Nephron (organoid): ENCODE measurements around the gene RHOH.

Source experiments
- H3K27ac Mint-ChIP-seq, 3 experiments: 2 replicates each; pipeline ENCODE4 v1.8.0; 2020; ENCODE audit warnings: mixed read lengths in 3 of 3, mild to moderate bottlenecking in 2 of 3, moderate library complexity in 1 of 3
- H3K27me3 Mint-ChIP-seq: 2 replicates; pipeline ENCODE4 v1.8.0; 2021; ENCODE audit warnings: low read depth, mild to moderate bottlenecking, moderate library complexity, mixed read lengths
- H3K36me3 Mint-ChIP-seq: 2 replicates; pipeline ENCODE4 v1.8.0; 2020; ENCODE audit warnings: low read depth, mixed read lengths
- H3K4me1 Mint-ChIP-seq: 2 replicates; pipeline ENCODE4 v1.8.0; 2020; ENCODE audit warnings: mixed read lengths
- H3K4me3 Mint-ChIP-seq, 3 experiments: 2 replicates each; pipeline ENCODE4 v1.8.0; 2020; ENCODE audit warnings: mild to moderate bottlenecking in 3 of 3, mixed read lengths in 3 of 3, moderate library complexity in 2 of 3
- H3K9me3 Mint-ChIP-seq: 2 replicates; pipeline ENCODE4 v1.8.0; 2020; ENCODE audit warnings: mixed read lengths
- CTCF ChIP-seq, 3 experiments: fragments of 200-600 bp; sonication (generic); IDR thresholded peaks; one replicate each; pipeline ENCODE4 v1.5.0; 2021; ENCODE audit warnings: antibody characterized with exemption in 3 of 3; ENCODE audit not compliant: unreplicated experiment in 3 of 3

Gene RHOH

GRCh38 chr4:40210776-40211175 lies 13.9 kb downstream of the RHOH start:
- no peaks in the 10 kb centered on the region for H3K36me3 Mint-ChIP-seq
- TF ChIP-seq CTCF (IDR thresholded peaks at IDR 0.05; ENCODE audit: unreplicated experiment in 3 of 3): no peak
- no peak overlapping the region for H3K4me3 Mint-ChIP-seq

GRCh38 chr4:40211224-40212185 lies 14.7 kb downstream of the RHOH start:
- TF ChIP-seq CTCF (IDR thresholded peaks at IDR 0.05; ENCODE audit: unreplicated experiment in 3 of 3): no peak
- no peak overlapping the region for H3K27ac Mint-ChIP-seq
- no peaks in the 10 kb centered on the region for H3K9me3 Mint-ChIP-seq

More at GRCh38 chr4:40210776-40211175, 13.9 kb downstream of the RHOH start:
- H3K27ac Mint-ChIP-seq: no peak overlapping the region
- peaks cover 4% of the 10 kb centered on the region for H3K27me3 Mint-ChIP-seq
- no peaks in the 10 kb centered on the region for H3K4me1 Mint-ChIP-seq
- H3K9me3 Mint-ChIP-seq: no peaks in the 10 kb centered on the region

GRCh38 chr4:40212674-40213527 lies 16.1 kb downstream of the RHOH start:
- H3K4me3 Mint-ChIP-seq: no peak overlapping the region
- H3K9me3 Mint-ChIP-seq: no peaks in the 10 kb centered on the region
- no peaks in the 10 kb centered on the region for H3K36me3 Mint-ChIP-seq
- H3K27ac Mint-ChIP-seq: no peak overlapping the region
- no peak for TF ChIP-seq CTCF (IDR thresholded peaks at IDR 0.05; ENCODE audit: unreplicated experiment in 3 of 3)
- no peaks in the 10 kb centered on the region for H3K27me3 Mint-ChIP-seq
- H3K4me1 Mint-ChIP-seq: no peaks in the 10 kb centered on the region

More at GRCh38 chr4:40211224-40212185, 14.7 kb downstream of the RHOH start:
- Mint-ChIP-seq H3K4me3 (no peak overlapping the region), H3K4me1 (no peaks in the 10 kb centered on the region), H3K36me3 (no peaks in the 10 kb centered on the region), H3K27me3 (no peaks in the 10 kb centered on the region)

- Mint-ChIP-seq H3K4me3 (no peak overlapping the region), H3K36me3 (no peaks in the 10 kb centered on the region), H3K9me3 (no peaks in the 10 kb centered on the region), H3K4me1 (no peaks in the 10 kb centered on the region), H3K27me3 (no peaks in the 10 kb centered on the region), H3K27ac (no peak overlapping the region)
- TF ChIP-seq CTCF (IDR thresholded peaks at IDR 0.05; ENCODE audit: unreplicated experiment in 3 of 3): no peak
Measured at GRCh38 chr4:40214038-40214437, 17.2 kb downstream of the RHOH start.

GRCh38 chr4:40214661-40215418 lies 18.0 kb downstream of the RHOH start:
- Mint-ChIP-seq H3K36me3 (no peaks in the 10 kb centered on the region), H3K27ac (no peak overlapping the region), H3K27me3 (no peaks in the 10 kb centered on the region), H3K9me3 (no peaks in the 10 kb centered on the region), H3K4me3 (no peak overlapping the region), H3K4me1 (no peaks in the 10 kb centered on the region)
- TF ChIP-seq CTCF (IDR thresholded peaks at IDR 0.05; ENCODE audit: unreplicated experiment in 3 of 3): no peak
